ENCODE data around the gene CGNL1. TPM values are rescaled to one million over a fixed set of nuclear protein-coding genes. Genes with fewer than 3 reads are reported as not detected.

Gene CGNL1
- total RNA-seq, 1 donor from 2014 or later: 0.11 TPM

GRCh38 chr15:57600197-57600596 lies 223.9 kb downstream of the CGNL1 start:
- peaks cover 8% of the 10 kb centered on the region for H3K27me3 Mint-ChIP-seq
- DNase-seq (no peak), ATAC-seq (ENCODE audit: low read depth) (no peak)
- TF ChIP-seq, protein P1, sequence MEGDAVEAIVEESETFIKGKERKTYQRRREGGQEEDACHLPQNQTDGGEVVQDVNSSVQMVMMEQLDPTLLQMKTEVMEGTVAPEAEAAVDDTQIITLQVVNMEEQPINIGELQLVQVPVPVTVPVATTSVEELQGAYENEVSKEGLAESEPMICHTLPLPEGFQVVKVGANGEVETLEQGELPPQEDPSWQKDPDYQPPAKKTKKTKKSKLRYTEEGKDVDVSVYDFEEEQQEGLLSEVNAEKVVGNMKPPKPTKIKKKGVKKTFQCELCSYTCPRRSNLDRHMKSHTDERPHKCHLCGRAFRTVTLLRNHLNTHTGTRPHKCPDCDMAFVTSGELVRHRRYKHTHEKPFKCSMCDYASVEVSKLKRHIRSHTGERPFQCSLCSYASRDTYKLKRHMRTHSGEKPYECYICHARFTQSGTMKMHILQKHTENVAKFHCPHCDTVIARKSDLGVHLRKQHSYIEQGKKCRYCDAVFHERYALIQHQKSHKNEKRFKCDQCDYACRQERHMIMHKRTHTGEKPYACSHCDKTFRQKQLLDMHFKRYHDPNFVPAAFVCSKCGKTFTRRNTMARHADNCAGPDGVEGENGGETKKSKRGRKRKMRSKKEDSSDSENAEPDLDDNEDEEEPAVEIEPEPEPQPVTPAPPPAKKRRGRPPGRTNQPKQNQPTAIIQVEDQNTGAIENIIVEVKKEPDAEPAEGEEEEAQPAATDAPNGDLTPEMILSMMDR (IDR thresholded peaks at IDR 0.05): no peak
- no peaks in the 10 kb centered on the region for H3K4me1 Mint-ChIP-seq
- H3K27ac Mint-ChIP-seq: no peak overlapping the region
- ChIA-PET CTCF (no interaction called here), POLR2A (no interaction called here)
- intact Hi-C loops (cut with micrococcal nuclease): no loop called here
- no peaks in the 10 kb centered on the region for H3K9me3 Mint-ChIP-seq
- H3K36me3 Mint-ChIP-seq (ENCODE audit: low read depth): peaks cover 4% of the 10 kb centered on the region
- no peak overlapping the region for H3K4me3 Mint-ChIP-seq

Other genes with a start within 250 kb of the CGNL1 start
- 0.88 and 1.00 TPM in 2 replicates for gene MYZAP, start 215.4 kb downstream of the CGNL1 start, total RNA-seq

All from activated B cell treated with CpG ODN at 0.5 μM for 24 hours (primary cell).